ENCODE data around the gene HID1. TPM values are rescaled to one million over a fixed set of nuclear protein-coding genes. Genes with fewer than 3 reads are reported as not detected.

HID1 gene
- total and polyA plus RNA-seq, 8 donors, result 32.1 to 75.8 (median 61.7) TPM

GRCh38 chr17:74999523-74999922, 27.0 kb upstream of the HID1 start:
- intact Hi-C loops (cut with DNase I), result no loop called here
- ATAC-seq, result no peak

GRCh38 chr17:74998783-74999182, 26.2 kb upstream of the HID1 start:
- no peaks in the 10 kb centered on the region for H3K4me1 ChIP-seq
- no peak overlapping the region for H3K27ac ChIP-seq
- H3K36me3 ChIP-seq, result peaks cover 0 to 28% of the 10 kb centered on the region in 2 donors
- intact Hi-C loops (cut with DNase I), result no loop called here
- no peaks in the 10 kb centered on the region for H3K9me3 ChIP-seq
- ATAC-seq (no peak), DNase-seq (no peak)
- H3K4me3 ChIP-seq, result no peak overlapping the region
- no peak for TF ChIP-seq CTCF (IDR thresholded peaks at IDR 0.05)
- H3K27me3 ChIP-seq, result no peaks in the 10 kb centered on the region

More at GRCh38 chr17:74999523-74999922, 27.0 kb upstream of the HID1 start:
- Histone ChIP-seq H3K27me3 (no peaks in the 10 kb centered on the region), H3K36me3 (peaks cover 0 to 36% of the 10 kb centered on the region in 2 donors), H3K27ac (no peak overlapping the region), H3K4me1 (no peaks in the 10 kb centered on the region), H3K4me3 (no peak overlapping the region), H3K9me3 (no peaks in the 10 kb centered on the region)
- no peak for TF ChIP-seq CTCF (IDR thresholded peaks at IDR 0.05)
- no peak for DNase-seq

- ATAC-seq, result no peak
- Histone ChIP-seq H3K9me3 (no peaks in the 10 kb centered on the region), H3K27me3 (no peaks in the 10 kb centered on the region), H3K36me3 (no peaks in the 10 kb centered on the region), H3K27ac (no peak overlapping the region), H3K4me1 (peaks cover 0 to 10% of the 10 kb centered on the region in 2 donors), H3K4me3 (no peak overlapping the region)
- no peak for TF ChIP-seq CTCF (IDR thresholded peaks at IDR 0.05)
- intact Hi-C loops (cut with DNase I), result no loop called here
- no peak for DNase-seq
These were observed 23.3 kb upstream of the HID1 start for GRCh38 chr17:74995847-74996246.

GRCh38 chr17:74994440-74994839, 21.9 kb upstream of the HID1 start:
- no peaks in the 10 kb centered on the region for H3K36me3 ChIP-seq
- no peak for TF ChIP-seq CTCF (IDR thresholded peaks at IDR 0.05)
- no peak overlapping the region for H3K27ac ChIP-seq
- no peaks in the 10 kb centered on the region for H3K9me3 ChIP-seq
- H3K27me3 ChIP-seq, result no peaks in the 10 kb centered on the region
- ATAC-seq (no peak), DNase-seq (no peak)
- no peak overlapping the region for H3K4me3 ChIP-seq
- intact Hi-C loops (cut with DNase I), result no loop called here
- peaks cover 0 to 10% of the 10 kb centered on the region in 2 donors for H3K4me1 ChIP-seq

- Histone ChIP-seq H3K4me1 (peaks cover 0 to 27% of the 10 kb centered on the region in 2 donors), H3K4me3 (no peak overlapping the region), H3K9me3 (no peaks in the 10 kb centered on the region), H3K27ac (peak overlapping the region; percentile 45 to 69), H3K27me3 (peaks cover 0 to 16% of the 10 kb centered on the region in 2 donors), H3K36me3 (no peaks in the 10 kb centered on the region)
- intact Hi-C loops (cut with DNase I), result no loop called here
- ATAC-seq, result no peak
- DNase-seq, result no peak
- TF ChIP-seq CTCF (IDR thresholded peaks at IDR 0.05), result no peak
These were observed 19.7 kb upstream of the HID1 start for GRCh38 chr17:74992223-74992622.

Data from left lung (tissue), 10 donors.